RPMI7951 (cell line): Measurements from ENCODE around the gene ATP11A. TPM values are rescaled to one million over a fixed set of nuclear protein-coding genes. Genes with fewer than 3 reads are reported as not detected.
"Not testable (repeated sequence)": the region's sequence is repeated elsewhere in the genome, so short reads cannot be mapped to it uniquely, and the experiment has no call there.

ENCODE experiments used
- DNase-seq: peaks from one replicate; pipeline ENCODE4 v3.0.0-alpha.2; 2012; ENCODE audit warnings: low read depth
- total RNA-seq: library from RNA; depleted of rRNA; stranded (reverse); fragments of >200 nt; shearing (Covaris generic); gene quantifications from 2 replicates; pipeline ENCODE4 v1.2.3, GENCODE V29; 2014

Gene ATP11A
- total RNA-seq, 1 experiment from 2014 or later = 2.2 TPM

GRCh38 chr13:112839356-112840105, 149.7 kb downstream of the ATP11A start:
- no peak for DNase-seq

- DNase-seq = no peak
Observed at GRCh38 chr13:112840472-112841302, 150.8 kb downstream of the ATP11A start.

DNA sequence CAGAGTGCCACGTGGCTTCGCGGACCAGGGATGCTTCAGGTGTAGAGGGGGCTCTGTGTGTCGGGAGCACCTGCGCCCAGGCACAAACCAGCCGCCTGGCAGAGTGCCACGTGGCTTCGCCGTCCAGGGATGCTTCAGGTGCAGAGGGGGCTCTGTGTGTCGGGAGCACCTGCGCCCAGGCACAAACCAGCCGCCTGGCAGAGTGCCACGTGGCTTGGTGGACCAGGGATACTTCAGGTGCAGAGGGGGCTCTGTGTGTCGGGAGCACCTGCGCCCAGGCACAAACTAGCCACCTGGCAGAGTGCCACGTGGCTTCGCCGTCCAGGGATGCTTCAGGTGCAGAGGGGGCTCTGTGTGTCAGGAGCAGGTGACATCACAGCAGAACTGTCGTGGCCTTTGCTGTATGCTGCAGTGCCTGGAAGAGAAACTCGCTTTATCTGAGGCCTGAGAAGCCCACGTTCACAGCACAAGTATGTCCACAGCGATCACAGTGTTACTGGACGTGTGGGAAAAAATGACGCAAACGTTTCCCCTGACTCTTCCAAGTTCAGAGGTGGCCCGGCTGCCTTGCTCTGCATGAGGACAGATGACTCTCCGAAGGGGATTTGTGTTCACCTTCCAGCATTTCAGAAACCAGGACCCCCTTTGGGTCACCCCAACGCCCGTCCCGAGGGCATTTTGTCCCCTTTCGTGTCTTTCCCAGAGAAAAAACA, 151.6 kb downstream of the ATP11A start:
- DNase-seq = not testable (repeated sequence)

GRCh38 chr13:112842343-112842856, 152.6 kb downstream of the ATP11A start:
- DNase-seq = no peak

GRCh38 chr13:112842931-112843391, 153.1 kb downstream of the ATP11A start:
- no peak for DNase-seq

DNA sequence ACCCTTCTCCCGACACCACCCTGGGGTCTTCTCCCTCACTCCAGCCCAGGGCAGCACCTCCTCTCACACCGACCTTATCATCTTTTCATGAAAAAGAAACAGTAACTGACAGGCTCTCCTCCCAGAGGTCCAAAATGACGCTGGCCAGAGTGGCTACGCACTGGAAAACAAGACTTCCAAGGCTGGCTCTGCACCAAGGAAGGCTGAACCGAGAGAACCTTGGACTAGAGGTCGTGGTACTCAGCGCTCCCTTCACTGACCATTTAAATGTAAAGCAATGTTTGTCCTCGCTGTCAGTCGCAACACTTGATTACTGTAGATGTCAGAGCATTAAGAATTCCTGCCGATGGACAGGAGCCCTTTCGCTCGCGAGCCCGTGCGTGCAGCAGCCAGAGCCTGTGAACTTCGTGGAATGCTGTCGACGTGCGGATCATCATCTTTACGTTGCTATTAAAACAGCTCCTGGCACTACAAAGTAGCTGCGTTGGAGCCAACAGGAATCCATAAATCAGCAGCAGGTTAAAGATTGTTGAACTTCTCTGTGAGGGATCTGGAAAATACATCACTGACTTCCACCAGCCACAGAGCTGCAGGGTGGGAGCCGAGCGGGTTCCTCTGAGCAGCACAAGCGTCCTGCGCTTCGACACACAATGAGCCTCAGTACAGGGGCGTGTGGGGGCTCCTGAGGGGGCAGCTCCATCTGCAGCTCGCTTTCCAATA, 153.7 kb downstream of the ATP11A start:
- no peak for DNase-seq

DNA sequence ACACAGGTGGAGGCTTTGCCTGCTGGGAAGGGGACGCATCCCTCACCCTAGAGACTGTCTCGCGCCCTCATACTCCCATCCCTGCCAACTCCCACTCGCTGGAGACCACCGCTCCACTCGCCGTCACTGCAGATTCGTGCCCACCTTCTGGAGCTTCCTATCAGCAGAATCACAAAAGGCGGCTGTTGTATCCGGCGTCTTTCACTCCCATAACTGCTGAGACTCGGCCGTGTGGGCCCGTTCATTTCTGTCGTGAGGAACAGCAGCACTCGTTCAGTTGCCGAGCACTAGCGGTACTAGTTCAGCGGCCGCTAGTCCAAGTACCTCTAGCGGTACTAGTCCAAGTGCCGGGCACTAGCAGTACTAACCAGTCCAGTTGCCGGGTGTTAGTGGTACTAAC, 154.6 kb downstream of the ATP11A start:
- DNase-seq = no peak

DNA sequence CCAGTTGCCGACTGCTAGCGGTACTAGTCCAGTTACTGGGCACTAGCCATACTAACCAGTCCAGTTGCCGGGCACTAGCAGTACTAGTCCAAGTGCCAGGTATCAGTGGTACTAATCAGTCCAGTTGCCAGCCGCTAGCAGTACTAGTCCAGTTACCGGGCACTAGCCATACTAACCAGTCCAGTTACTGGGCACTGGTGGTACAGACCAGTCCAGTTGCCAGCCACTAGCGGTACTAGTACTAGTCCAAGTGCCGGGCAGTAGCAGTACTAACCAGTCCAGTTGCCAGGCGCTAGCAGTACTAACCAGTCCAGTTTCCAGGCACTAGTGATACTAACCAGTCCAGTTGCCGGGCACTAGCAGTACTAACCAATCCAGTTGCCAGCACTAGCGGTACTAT, 155.0 kb downstream of the ATP11A start:
- no peak for DNase-seq

- DNase-seq = no peak
Observed at GRCh38 chr13:112845511-112846144, 155.8 kb downstream of the ATP11A start.

GRCh38 chr13:112846411-112847115, 156.7 kb downstream of the ATP11A start:
- DNase-seq = no peak

DNA sequence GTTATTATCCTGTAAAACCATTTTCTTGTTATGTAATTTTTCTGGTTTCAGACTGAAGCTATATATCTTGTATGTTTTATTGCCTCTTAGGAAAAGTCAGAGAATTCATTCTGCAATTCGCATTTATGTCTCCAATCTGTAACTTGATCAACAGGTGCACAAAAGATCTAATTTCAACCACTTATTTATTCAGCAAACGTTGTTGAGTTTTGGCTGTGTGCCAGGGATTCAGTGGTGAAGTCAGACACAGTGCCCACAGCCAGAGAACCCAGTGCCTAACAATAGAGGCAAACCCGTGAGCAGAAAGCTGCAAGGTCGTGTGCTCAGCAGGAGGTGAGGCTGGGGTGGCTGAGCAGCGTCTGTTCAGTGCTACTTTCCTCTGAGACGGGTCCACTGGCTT, 159.7 kb downstream of the ATP11A start:
- DNase-seq = no peak

GRCh38 chr13:112850273-112850672, 160.4 kb downstream of the ATP11A start:
- no peak for DNase-seq

GRCh38 chr13:112851107-112852038, 161.5 kb downstream of the ATP11A start:
- no peak for DNase-seq

DNA sequence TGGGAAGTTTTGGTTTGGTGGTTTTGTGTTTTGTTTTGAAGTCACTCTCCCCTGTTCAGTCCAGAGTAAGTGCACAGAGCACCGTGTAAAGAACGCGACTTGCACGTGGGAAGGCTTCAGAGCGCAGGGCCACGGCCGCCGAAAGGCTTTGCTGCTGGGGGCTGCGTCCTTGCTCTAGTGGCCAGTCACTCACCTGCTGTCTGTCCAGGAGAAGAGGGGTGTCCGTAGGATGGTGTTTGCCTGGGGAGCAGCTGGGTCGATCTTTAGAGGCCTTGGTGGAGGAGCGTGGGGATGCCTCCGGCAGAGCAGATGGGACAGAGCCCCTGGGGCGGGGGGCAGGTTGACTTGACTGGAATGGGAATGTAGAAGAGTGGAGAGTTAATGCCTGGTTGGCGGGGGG, 162.6 kb downstream of the ATP11A start:
- DNase-seq = no peak

GRCh38 chr13:112852808-112853207, 163.0 kb downstream of the ATP11A start:
- no peak for DNase-seq

- DNase-seq = no peak
Observed at GRCh38 chr13:112854321-112854720, 164.5 kb downstream of the ATP11A start.

DNA sequence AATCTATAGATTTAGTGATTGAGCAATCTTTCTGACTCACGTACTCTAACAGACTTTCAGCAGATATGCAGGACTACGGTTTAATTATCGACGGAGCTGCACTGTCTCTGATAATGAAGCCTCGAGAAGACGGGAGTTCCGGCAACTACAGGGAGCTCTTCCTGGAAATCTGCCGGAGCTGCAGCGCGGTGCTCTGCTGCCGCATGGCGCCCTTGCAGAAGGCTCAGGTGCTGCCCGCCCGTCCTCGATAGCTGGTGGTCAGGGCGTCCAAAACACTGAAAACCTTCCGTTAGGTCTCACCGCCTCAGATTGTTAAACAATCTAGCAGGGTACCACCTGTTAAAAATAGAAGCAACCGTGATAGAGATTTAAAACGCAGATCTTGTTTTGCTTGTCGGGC, 166.0 kb downstream of the ATP11A start:
- DNase-seq = no peak

GRCh38 chr13:112857914-112858490, 168.2 kb downstream of the ATP11A start:
- DNase-seq = no peak
